ENCODE measurements around the gene HUNK. TPM values are rescaled to one million over a fixed set of nuclear protein-coding genes. Genes with fewer than 3 reads are reported as not detected.

The HUNK gene
- total RNA-seq, 1 donor, result under 0.01 TPM

- Histone ChIP-seq H3K27ac (ENCODE audit: low read depth, low read length) (no peak overlapping the region), H2AFZ (ENCODE audit: low read length) (no peak overlapping the region), H3K4me1 (ENCODE audit: insufficient read depth, low read length) (no peaks in the 10 kb centered on the region), H3K9me3 (ENCODE audit: low read depth, low read length) (no peaks in the 10 kb centered on the region), H4K20me1 (ENCODE audit: insufficient read depth, low read length) (no peaks in the 10 kb centered on the region), H3K4me2 (ENCODE audit: insufficient read depth, low read length) (no peak overlapping the region), H3K36me3 (ENCODE audit: insufficient read depth, low read length) (no peaks in the 10 kb centered on the region), H3K4me3 (ENCODE audit: insufficient read depth, low read length) (no peak overlapping the region), H3K79me2 (ENCODE audit: insufficient read depth, low read length) (no peaks in the 10 kb centered on the region), H3K27me3 (ENCODE audit: insufficient read depth, low read length) (no peaks in the 10 kb centered on the region)
- TF ChIP-seq, protein P1, sequence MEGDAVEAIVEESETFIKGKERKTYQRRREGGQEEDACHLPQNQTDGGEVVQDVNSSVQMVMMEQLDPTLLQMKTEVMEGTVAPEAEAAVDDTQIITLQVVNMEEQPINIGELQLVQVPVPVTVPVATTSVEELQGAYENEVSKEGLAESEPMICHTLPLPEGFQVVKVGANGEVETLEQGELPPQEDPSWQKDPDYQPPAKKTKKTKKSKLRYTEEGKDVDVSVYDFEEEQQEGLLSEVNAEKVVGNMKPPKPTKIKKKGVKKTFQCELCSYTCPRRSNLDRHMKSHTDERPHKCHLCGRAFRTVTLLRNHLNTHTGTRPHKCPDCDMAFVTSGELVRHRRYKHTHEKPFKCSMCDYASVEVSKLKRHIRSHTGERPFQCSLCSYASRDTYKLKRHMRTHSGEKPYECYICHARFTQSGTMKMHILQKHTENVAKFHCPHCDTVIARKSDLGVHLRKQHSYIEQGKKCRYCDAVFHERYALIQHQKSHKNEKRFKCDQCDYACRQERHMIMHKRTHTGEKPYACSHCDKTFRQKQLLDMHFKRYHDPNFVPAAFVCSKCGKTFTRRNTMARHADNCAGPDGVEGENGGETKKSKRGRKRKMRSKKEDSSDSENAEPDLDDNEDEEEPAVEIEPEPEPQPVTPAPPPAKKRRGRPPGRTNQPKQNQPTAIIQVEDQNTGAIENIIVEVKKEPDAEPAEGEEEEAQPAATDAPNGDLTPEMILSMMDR (IDR thresholded peaks at IDR 0.05; ENCODE audit: extremely low read depth, low read depth, low read length), result no peak
- no peak for DNase-seq (ENCODE audit: insufficient read length, low spot score, missing footprints)
Observed at GRCh38 chr21:31986035-31986856, 113.4 kb downstream of the HUNK start.

- Histone ChIP-seq H3K36me3 (ENCODE audit: insufficient read depth, low read length) (no peaks in the 10 kb centered on the region), H3K4me1 (ENCODE audit: insufficient read depth, low read length) (no peaks in the 10 kb centered on the region), H3K4me2 (ENCODE audit: insufficient read depth, low read length) (no peak overlapping the region), H3K27me3 (ENCODE audit: insufficient read depth, low read length) (no peaks in the 10 kb centered on the region), H2AFZ (ENCODE audit: low read length) (no peak overlapping the region), H3K79me2 (ENCODE audit: insufficient read depth, low read length) (no peaks in the 10 kb centered on the region), H3K27ac (ENCODE audit: low read depth, low read length) (no peak overlapping the region), H3K9me3 (ENCODE audit: low read depth, low read length) (no peaks in the 10 kb centered on the region), H4K20me1 (ENCODE audit: insufficient read depth, low read length) (no peaks in the 10 kb centered on the region), H3K4me3 (ENCODE audit: insufficient read depth, low read length) (no peak overlapping the region)
- no peak for DNase-seq (ENCODE audit: insufficient read length, low spot score, missing footprints)
- TF ChIP-seq, protein P1 (IDR thresholded peaks at IDR 0.05; ENCODE audit: extremely low read depth, low read depth, low read length), result no peak
Observed at GRCh38 chr21:31987696-31988095, 114.9 kb downstream of the HUNK start.

DNA sequence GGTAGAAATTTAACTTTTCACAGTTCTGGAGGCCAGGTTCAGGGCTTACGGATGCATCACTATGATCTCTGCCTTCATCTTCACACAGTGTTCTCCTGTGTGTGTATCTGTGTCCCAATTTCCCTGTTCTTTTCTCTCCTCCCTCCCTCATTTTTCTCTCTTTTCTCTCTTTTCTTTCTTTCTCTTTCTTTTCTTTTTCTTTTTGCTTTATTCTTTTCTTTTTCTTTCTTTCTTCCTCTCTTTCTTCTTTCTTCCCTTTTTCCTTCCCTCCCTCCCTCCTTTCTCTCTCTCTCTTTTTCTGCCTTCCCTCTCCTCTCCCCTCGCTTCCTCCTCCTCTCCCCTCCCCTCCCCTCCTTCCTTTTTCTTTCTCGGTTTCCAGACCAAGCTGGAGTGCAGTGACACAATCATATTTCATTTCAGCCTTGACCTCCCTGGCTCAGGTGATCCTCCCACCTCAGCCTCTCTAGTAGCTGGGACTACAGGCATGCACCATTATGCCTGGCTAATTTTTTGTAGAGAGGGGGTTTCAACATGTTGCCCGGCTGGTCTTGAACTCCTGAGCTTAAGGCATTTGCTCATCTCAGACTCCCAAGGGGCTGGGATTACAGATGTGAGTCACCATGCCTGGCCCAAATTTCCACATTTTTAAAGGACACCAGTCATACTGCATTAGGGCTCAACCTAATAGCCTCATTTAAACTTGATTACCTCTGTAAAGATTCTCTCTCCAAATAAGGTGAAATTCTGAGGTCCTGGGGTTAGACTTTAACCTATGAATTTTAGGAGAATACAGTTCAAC, 115.9 kb downstream of the HUNK start:
- Histone ChIP-seq H3K9me3 (ENCODE audit: low read depth, low read length) (no peaks in the 10 kb centered on the region), H3K79me2 (ENCODE audit: insufficient read depth, low read length) (no peaks in the 10 kb centered on the region), H3K4me2 (ENCODE audit: insufficient read depth, low read length) (no peak overlapping the region), H2AFZ (ENCODE audit: low read length) (no peak overlapping the region), H3K27me3 (ENCODE audit: insufficient read depth, low read length) (no peaks in the 10 kb centered on the region), H4K20me1 (ENCODE audit: insufficient read depth, low read length) (no peaks in the 10 kb centered on the region), H3K4me3 (ENCODE audit: insufficient read depth, low read length) (no peak overlapping the region), H3K4me1 (ENCODE audit: insufficient read depth, low read length) (no peaks in the 10 kb centered on the region), H3K27ac (ENCODE audit: low read depth, low read length) (no peak overlapping the region), H3K36me3 (ENCODE audit: insufficient read depth, low read length) (no peaks in the 10 kb centered on the region)
- TF ChIP-seq, protein P1 (IDR thresholded peaks at IDR 0.05; ENCODE audit: extremely low read depth, low read depth, low read length), result no peak
- DNase-seq (ENCODE audit: insufficient read length, low spot score, missing footprints), result no peak
